HepG2 (cell line): Measurements from ENCODE around the gene TAF1A. TPM values are rescaled to one million over a fixed set of nuclear protein-coding genes. Genes with fewer than 3 reads are reported as not detected.

Experiments
- ATAC-seq: fragments of 200-7000 bp; cut with Tn5 transposase; 3 replicates; pipeline ENCODE4 v1.9.1; 2020; ENCODE audit warnings: mild to moderate bottlenecking, moderate library complexity
- BruUV-seq: library from RNA; stranded (reverse); fragments of 400-500 nt; replicated peaks from 2 replicates; lab custom pipeline; 2021; lab: Mats Ljungman, UMichigan
- CTCF ChIA-PET: fragments of 300-600 bp; formaldehyde crosslinking; extraction: SDS; loops from one replicate; lab custom pipeline; 2021; ENCODE audit warnings: low total read pairs, inconsistent platforms, low intra/inter-chr PET ratio; lab: Yijun Ruan, JAX
- POLR2A ChIA-PET: fragments of 350-600 bp; sonication (Branson Sonifier 250); formaldehyde crosslinking; loops from one replicate; lab custom pipeline; 2020; ENCODE audit warnings: antibody characterized with exemption, inconsistent platforms; lab: Yijun Ruan, JAX
- DNase-seq: peaks from one replicate; pipeline ENCODE4 v3.0.0-alpha.2; 2015; ENCODE audit warnings: low spot score
- FAIRE-seq: peaks from 3 replicates; lab custom pipeline; 2011; peaks lifted over from hg19 to GRCh38; lab: Jason Lieb, UNC
- H2AFZ ChIP-seq: one replicate; pipeline ENCODE4 v1.6.1; 2011; ENCODE audit warnings: low read length, inconsistent platforms
- H3K27ac ChIP-seq: fragments of 300-600 bp; 3 replicates; pipeline ENCODE4 v1.8.0; 2011; ENCODE audit warnings: mixed run types, mild to moderate bottlenecking, mixed read lengths, low read length, inconsistent platforms; ENCODE audit not compliant: insufficient read depth; ENCODE audit errors: extremely low read length
- H3K27me3 ChIP-seq, 2 experiments: fragments of 200-600 bp in 1 of 2; 2 replicates in 1 of 2; 3 replicates in 1 of 2; pipeline versions ENCODE4 v1.6.0 to v1.8.0; 2011; ENCODE audit warnings: low read length in 2 of 2, mild to moderate bottlenecking in 2 of 2, moderate library complexity in 2 of 2, inconsistent platforms in 1 of 2; ENCODE audit not compliant: insufficient read depth in 2 of 2, control insufficient read depth in 1 of 2
- H3K36me3 ChIP-seq, 2 experiments: fragments of 200-600 bp in 1 of 2; replicated peaks in 1 of 2; 2 replicates in 1 of 2; 3 replicates in 1 of 2; pipeline versions ENCODE4 v1.5.1 to v1.8.0; 2011; ENCODE audit warnings: low read length in 2 of 2, inconsistent platforms in 1 of 2; ENCODE audit not compliant: insufficient read depth in 2 of 2, control insufficient read depth in 1 of 2
- H3K4me1 ChIP-seq: 2 replicates; pipeline ENCODE4 v1.5.1; 2012; ENCODE audit warnings: low read length, inconsistent platforms; ENCODE audit not compliant: insufficient read depth
- H3K4me2 ChIP-seq: 2 replicates; pipeline ENCODE4 v1.6.0; 2011; ENCODE audit warnings: low read depth, low read length, inconsistent platforms
- H3K4me3 ChIP-seq, 3 experiments: fragments of 200-600 bp in 1 of 3; sonication (generic), shearing (Covaris generic) in 1 of 3; replicated peaks in 1 of 3; 2 replicates each; pipeline ENCODE4 v1.5.1; 2011 to 2016; ENCODE audit warnings: low read length in 3 of 3, inconsistent platforms in 2 of 3, low read depth in 2 of 3, mild to moderate bottlenecking in 2 of 3, control low read depth in 1 of 3, mixed read lengths in 1 of 3; ENCODE audit not compliant: insufficient read depth in 1 of 3
- H3K79me2 ChIP-seq: one replicate; pipeline ENCODE4 v1.6.1; 2011; ENCODE audit warnings: low read length, inconsistent platforms; ENCODE audit not compliant: insufficient read depth
- H3K9ac ChIP-seq: 2 replicates; pipeline ENCODE4 v1.6.0; 2011; ENCODE audit warnings: mild to moderate bottlenecking, low read depth, low read length, inconsistent platforms; ENCODE audit not compliant: insufficient read depth
- H3K9me3 ChIP-seq: 2 replicates; pipeline ENCODE4 v1.5.1; 2012; ENCODE audit warnings: mild to moderate bottlenecking, low read length
- H4K20me1 ChIP-seq: 2 replicates; pipeline ENCODE4 v1.6.0; 2011; ENCODE audit warnings: inconsistent platforms, mild to moderate bottlenecking, low read length, moderate library complexity; ENCODE audit not compliant: insufficient read depth
- BCL6 ChIP-seq: IDR thresholded peaks from 2 replicates; pipeline ENCODE4 v1.6.1; 2016; ENCODE audit warnings: missing genetic modification reagents, missing compliant biosample characterization
- GPN1 ChIP-seq: sonication (generic); formaldehyde crosslinking; IDR thresholded peaks from 2 replicates; pipeline ENCODE4 v1.5.1; 2020; ENCODE audit warnings: missing genetic modification reagents, borderline replicate concordance
- IRF2 ChIP-seq: IDR thresholded peaks from 2 replicates; pipeline ENCODE4 v1.6.1; 2018; ENCODE audit warnings: missing genetic modification reagents, missing compliant biosample characterization
- KLF15 ChIP-seq: sonication (generic); formaldehyde crosslinking; IDR thresholded peaks from 2 replicates; pipeline ENCODE4 v1.8.1; 2023; ENCODE audit warnings: borderline replicate concordance, mild to moderate bottlenecking, inconsistent platforms, missing genetic modification reagents, mixed read lengths
- MXD1 ChIP-seq: sonication (generic); formaldehyde crosslinking; IDR thresholded peaks from 2 replicates; pipeline ENCODE4 v1.4.0; 2020; ENCODE audit warnings: mild to moderate bottlenecking, missing genetic modification reagents
- NR2C2 ChIP-seq: sonication (generic); formaldehyde crosslinking; IDR thresholded peaks from 2 replicates; pipeline ENCODE4 v1.4.0; 2020; ENCODE audit warnings: missing genetic modification reagents, mild to moderate bottlenecking, moderate library complexity, borderline replicate concordance
- ZBTB20 ChIP-seq: sonication (generic); formaldehyde crosslinking; IDR thresholded peaks from 2 replicates; pipeline ENCODE4 v1.8.1; 2023; ENCODE audit warnings: missing genetic modification reagents, low read depth, mild to moderate bottlenecking, borderline replicate concordance
- ZMYM2 ChIP-seq: sonication (generic); formaldehyde crosslinking; IDR thresholded peaks from 2 replicates; pipeline ENCODE4 v1.8.0; 2022; ENCODE audit warnings: mild to moderate bottlenecking, missing genetic modification reagents
- ZNF121 ChIP-seq: sonication (generic); formaldehyde crosslinking; IDR thresholded peaks from 2 replicates; pipeline ENCODE4 v1.5.0; 2020; ENCODE audit warnings: mild to moderate bottlenecking, missing genetic modification reagents
- ZNF607 ChIP-seq: sonication (generic); formaldehyde crosslinking; IDR thresholded peaks from 2 replicates; pipeline ENCODE4 v1.5.1; 2020; ENCODE audit warnings: missing genetic modification reagents, mild to moderate bottlenecking, borderline replicate concordance
- WGBS: methylation state at CpG from one replicate; pipeline ENCODE4 v1.1.6; 2017; ENCODE audit warnings: low lambda C conversion rate; 5-methylcytosine and 5-hydroxymethylcytosine counted together
- in situ Hi-C: cut with HindIII; loops from 2 replicates; pipeline ENCODE4 v1.10.0; 2017; ENCODE audit warnings: low pct_unique_long_range_greater_than_20kb; ENCODE audit not compliant: extremely low pct_ligation_motif_present
- intact Hi-C: fragments of 100-400 bp; cut with micrococcal nuclease; formaldehyde crosslinking; loops from one replicate; pipeline ENCODE4 v1.10.0; 2022; ENCODE audit not compliant: unreplicated experiment
- polyA plus RNA-seq, 8 experiments: library from polyadenylated mRNA; depleted of rRNA in 3 of 8; stranded (reverse) in 7 of 8; unstranded in 1 of 8; fragments of >200 nt; fragmentation: Illumina TruSeq in 4 of 8; extraction: Trizol in 4 of 8; gene quantifications; 2 replicates each; pipeline versions ENCODE4 v1.2.1 to v1.2.3, GENCODE V29; 2011 to 2016; ENCODE audit warnings: low read depth in 4 of 8, missing spikeins in 1 of 8, mixed read lengths in 1 of 8; ENCODE audit not compliant: insufficient read depth in 1 of 8
- total RNA-seq, 5 experiments: library from RNA; depleted of rRNA; stranded (reverse); fragments of >200 nt; fragmentation: Illumina TruSeq; extraction: Trizol; gene quantifications; 2 replicates each; pipeline ENCODE4 v1.2.3, GENCODE V29; 2016; ENCODE audit warnings: low read depth in 1 of 5
- TF ChIP-seq, protein P1 (sequence below): sonication (generic); formaldehyde crosslinking; IDR thresholded peaks from 2 replicates; pipeline ENCODE4 v1.8.0; 2022; ENCODE audit warnings: missing genetic modification reagents, mild to moderate bottlenecking, inconsistent platforms, borderline replicate concordance
- TF ChIP-seq, protein P2 (sequence below): sonication (generic); formaldehyde crosslinking; IDR thresholded peaks from 2 replicates; pipeline ENCODE4 v1.4.0; 2020; ENCODE audit warnings: missing genetic modification reagents
- TF ChIP-seq, protein P3 (sequence below): sonication (generic); formaldehyde crosslinking; IDR thresholded peaks from 2 replicates; pipeline ENCODE4 v1.8.1; 2023; ENCODE audit warnings: missing genetic modification reagents, mild to moderate bottlenecking, borderline replicate concordance
- TF ChIP-seq, protein P4 (sequence below): sonication (generic); formaldehyde crosslinking; IDR thresholded peaks from 2 replicates; pipeline ENCODE4 v1.4.0; 2020; ENCODE audit warnings: missing genetic modification reagents

TAF1A gene
- total and polyA plus RNA-seq, 2 of the 13 experiments (the other 11 are each of a cell fraction or from before 2014, with no cell fraction given): 3.3 to 10.7 TPM

DNA sequence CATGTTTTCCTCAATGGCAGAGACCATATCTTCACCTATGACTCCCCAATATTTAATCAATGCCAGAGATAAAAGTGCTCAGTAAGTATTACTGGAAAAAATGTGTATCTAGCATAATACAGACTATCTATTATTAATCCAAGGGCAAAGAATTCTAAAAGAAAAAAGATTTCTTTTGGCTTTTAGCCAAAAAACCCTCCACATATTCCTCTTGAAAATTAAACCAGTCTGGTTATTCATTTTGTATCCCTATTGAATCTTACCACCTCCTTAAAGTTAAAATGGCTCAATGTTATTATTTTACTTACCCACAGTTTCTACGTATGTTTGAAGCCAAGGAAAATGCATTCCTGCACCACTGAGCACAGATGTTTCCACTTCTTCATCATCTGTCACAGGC, 1.6 kb downstream of the TAF1A start:
- Histone ChIP-seq H3K79me2 (peaks cover 29% of the 10 kb centered on the region), H3K36me3 (peaks cover 0 to 16% of the 10 kb centered on the region in 2 experiments; a peak in 1 of 5 replicates), H3K4me3 (no peak overlapping the region), H4K20me1 (no peaks in the 10 kb centered on the region), H3K4me2 (peak overlapping the region; percentile 82), H3K9me3 (no peaks in the 10 kb centered on the region), H3K4me1 (peaks cover 38% of the 10 kb centered on the region), H3K9ac (0 out of 2 replicates have a peak overlapping the region, but pooled peaks have one; percentile 81), H3K27me3 (no peaks in the 10 kb centered on the region; a peak in 1 of 5 replicates), H3K27ac (no peak overlapping the region), H2AFZ (no peak overlapping the region)
- ChIA-PET POLR2A (interaction anchor here (2.7 kb wide), 1 partner anchor 56 kb away, joined by 17 read pairs; no protein-coding TSS in a partner anchor), CTCF (no interaction called here)
- intact Hi-C loops (loop anchor here (2.0 kb wide), 1 partner anchor 31 kb away; the partner anchor contains the start of gene MIA3), in situ Hi-C loops (no loop called here)
- TF ChIP-seq GPN1 (CRISPR knock-in tag): no peak
- 100% methylated on average over 1 of the region's 1 CpG for WGBS
- BruUV-seq: no TSS peak
- FAIRE-seq (no peak), DNase-seq (no peak), ATAC-seq (no peak)

DNA sequence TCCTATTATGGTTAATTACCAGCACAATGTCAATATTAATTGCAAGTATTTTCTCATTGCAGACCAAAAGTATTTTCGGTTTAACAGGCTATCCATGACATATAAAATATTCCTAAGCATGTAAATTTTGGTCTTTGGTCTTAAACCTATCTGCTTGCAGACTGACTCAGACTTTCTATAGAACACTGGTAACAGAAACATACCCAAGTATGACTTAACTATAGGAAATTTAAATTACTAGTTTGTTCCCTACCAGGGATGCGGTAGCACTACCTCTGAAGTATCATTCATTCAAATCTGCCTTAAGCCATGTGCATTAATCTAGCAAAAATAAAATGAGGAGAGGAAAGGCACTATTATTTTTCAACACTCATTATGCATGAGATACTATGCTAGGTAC, 2.9 kb downstream of the TAF1A start:
- Histone ChIP-seq H3K9ac (no peak overlapping the region), H3K79me2 (peaks cover 29% of the 10 kb centered on the region), H2AFZ (no peak overlapping the region), H4K20me1 (no peaks in the 10 kb centered on the region), H3K4me1 (peaks cover 38% of the 10 kb centered on the region), H3K4me3 (no peak overlapping the region), H3K27ac (no peak overlapping the region), H3K27me3 (no peaks in the 10 kb centered on the region; a peak in 1 of 5 replicates), H3K9me3 (no peaks in the 10 kb centered on the region), H3K4me2 (no peak overlapping the region), H3K36me3 (peaks cover 0 to 27% of the 10 kb centered on the region in 2 experiments; a peak in 2 of 5 replicates)
- intact Hi-C loops: no loop called here
- 94% methylated on average over 2 of the region's 2 CpGs for WGBS
- in situ Hi-C loops: no loop called here
- POLR2A ChIA-PET: no interaction called here
- ATAC-seq (no peak), DNase-seq (no peak), FAIRE-seq (no peak)
- no TSS peak for BruUV-seq
- CTCF ChIA-PET: no interaction called here
- no peak for TF ChIP-seq BCL6 (CRISPR knock-in tag)
- TF ChIP-seq ZNF121: no peak
- TF ChIP-seq, protein P1, sequence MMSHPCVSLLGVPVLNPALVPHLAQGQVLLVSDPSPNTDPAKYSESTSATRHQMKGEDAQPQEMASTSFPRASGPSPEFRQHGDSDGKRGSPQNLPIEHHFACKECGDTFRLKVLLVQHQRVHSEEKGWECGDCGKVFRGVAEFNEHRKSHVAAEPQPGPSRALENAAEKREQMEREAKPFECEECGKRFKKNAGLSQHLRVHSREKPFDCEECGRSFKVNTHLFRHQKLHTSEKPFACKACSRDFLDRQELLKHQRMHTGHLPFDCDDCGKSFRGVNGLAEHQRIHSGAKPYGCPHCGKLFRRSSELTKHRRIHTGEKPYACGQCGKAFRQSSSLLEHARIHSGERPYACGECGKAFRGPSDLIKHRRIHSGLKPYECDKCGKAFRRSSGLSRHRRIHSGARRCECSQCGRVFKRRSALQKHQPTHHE (CRISPR knock-in tag): no peak
- TF ChIP-seq, protein P2, sequence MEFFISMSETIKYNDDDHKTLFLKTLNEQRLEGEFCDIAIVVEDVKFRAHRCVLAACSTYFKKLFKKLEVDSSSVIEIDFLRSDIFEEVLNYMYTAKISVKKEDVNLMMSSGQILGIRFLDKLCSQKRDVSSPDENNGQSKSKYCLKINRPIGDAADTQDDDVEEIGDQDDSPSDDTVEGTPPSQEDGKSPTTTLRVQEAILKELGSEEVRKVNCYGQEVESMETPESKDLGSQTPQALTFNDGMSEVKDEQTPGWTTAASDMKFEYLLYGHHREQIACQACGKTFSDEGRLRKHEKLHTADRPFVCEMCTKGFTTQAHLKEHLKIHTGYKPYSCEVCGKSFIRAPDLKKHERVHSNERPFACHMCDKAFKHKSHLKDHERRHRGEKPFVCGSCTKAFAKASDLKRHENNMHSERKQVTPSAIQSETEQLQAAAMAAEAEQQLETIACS (CRISPR knock-in tag): no peak
- TF ChIP-seq IRF2 (CRISPR knock-in tag): no peak
- no peak for TF ChIP-seq MXD1 (CRISPR knock-in tag)
- TF ChIP-seq, protein P3, sequence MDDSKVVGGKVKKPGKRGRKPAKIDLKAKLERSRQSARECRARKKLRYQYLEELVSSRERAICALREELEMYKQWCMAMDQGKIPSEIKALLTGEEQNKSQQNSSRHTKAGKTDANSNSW: no peak
- TF ChIP-seq, protein P4, sequence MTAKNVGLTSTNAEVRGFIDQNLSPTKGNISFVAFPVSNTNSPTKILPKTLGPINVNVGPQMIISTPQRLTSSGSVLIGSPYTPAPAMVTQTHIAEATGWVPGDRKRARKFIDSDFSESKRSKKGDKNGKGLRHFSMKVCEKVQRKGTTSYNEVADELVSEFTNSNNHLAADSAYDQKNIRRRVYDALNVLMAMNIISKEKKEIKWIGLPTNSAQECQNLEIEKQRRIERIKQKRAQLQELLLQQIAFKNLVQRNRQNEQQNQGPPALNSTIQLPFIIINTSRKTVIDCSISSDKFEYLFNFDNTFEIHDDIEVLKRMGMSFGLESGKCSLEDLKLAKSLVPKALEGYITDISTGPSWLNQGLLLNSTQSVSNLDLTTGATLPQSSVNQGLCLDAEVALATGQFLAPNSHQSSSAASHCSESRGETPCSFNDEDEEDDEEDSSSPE (CRISPR knock-in tag): no peak
- TF ChIP-seq ZNF607 (CRISPR knock-in tag): no peak
- TF ChIP-seq ZBTB20 (CRISPR knock-in tag): no peak
- TF ChIP-seq ZMYM2: no peak
- no peak for TF ChIP-seq NR2C2 (CRISPR knock-in tag)
- no peak for TF ChIP-seq KLF15 (CRISPR knock-in tag)
